Heart left ventricle (tissue), 13 donors: Measurements from ENCODE around the gene KLF2.

Experiments used
- POLR2A ChIP-seq, 2 donors: fragments of 450-650 bp; IDR thresholded peaks; one replicate each; pipeline ENCODE4 v1.6.1; 2017; ENCODE audit warnings: antibody characterized with exemption in 2 of 2, mild to moderate bottlenecking in 2 of 2, moderate library complexity in 2 of 2
- TF ChIP-seq, protein P1 (sequence below), 12 donors: fragments of 200-600 bp; sonication (generic) in 4 of 12; IDR thresholded peaks; one replicate each; pipeline versions ENCODE4 v1.5.0 to v1.8.0; 2018 to 2022; ENCODE audit warnings: antibody characterized with exemption in 12 of 12, mild to moderate bottlenecking in 5 of 12
- donor health status: ischemic (EF 13 %, LVEDD 7.1; RV severe dilation, severe dysfunction).
- donor health status: DM: no; HTN: yes; CAD: no.
- donor health status: DM: no; HTN: no; CAD: no.
- donor health status: ischemic (EF 25% LVEDD 6.9; RV normal size, moderate dysfunction).
- donor health status: ischemic (EF 25% LVEDD 5.7; RV mildly dilated, moderate dysfunction).
- donor health status: ischemic (EF 35%, LVEDD 5.7; RV mildly dilated, moderate dysfunction).
- donor health status: nonischemic (EF 11% LVEDD 7.7; RV severe dilation, severe dysfunction).
- donor health status: DM: yes; HTN: yes; CAD: no.
- donor health status: PGD.
- donor health status: ischemic (EF 29% LVEDD 5.4; RV normal size, mild dysfunction).
- donor health status: nonischemic (EF 23%, LVEDD 6.1; RV moderate dilation, normal function).

DNA sequence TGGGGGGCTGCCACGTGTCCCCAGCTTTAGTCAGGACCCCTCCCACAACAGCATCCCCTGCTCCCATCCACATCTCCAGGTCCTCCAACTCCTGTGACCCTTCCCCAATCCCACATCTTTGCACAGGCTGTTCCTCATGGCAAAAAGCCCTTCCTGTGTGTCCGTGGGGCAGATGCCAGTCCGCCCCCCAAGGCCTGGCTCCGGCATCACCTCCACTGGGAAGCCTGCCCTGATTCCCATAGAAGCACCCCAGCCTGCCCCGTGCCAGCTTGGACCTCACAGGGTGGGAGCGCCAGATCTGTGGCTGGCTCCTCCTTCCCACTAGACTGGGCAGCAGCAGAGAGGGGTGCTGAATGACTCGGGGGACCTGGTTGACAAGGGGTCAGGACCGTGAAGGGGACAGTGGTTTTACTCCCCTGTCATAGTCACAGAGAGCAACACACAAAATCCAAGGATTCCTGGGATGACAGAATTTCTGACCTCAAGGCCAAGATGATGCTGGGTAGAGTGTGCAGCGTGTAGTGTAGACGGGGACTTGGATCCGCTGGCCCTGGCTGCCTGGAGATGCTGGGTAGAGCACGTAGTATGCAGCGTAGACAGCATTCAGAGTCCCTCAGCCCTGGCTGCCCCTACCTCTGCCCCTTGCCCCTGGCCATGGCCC, 13.3 kb downstream of the KLF2 start:
- TF ChIP-seq, protein P1, sequence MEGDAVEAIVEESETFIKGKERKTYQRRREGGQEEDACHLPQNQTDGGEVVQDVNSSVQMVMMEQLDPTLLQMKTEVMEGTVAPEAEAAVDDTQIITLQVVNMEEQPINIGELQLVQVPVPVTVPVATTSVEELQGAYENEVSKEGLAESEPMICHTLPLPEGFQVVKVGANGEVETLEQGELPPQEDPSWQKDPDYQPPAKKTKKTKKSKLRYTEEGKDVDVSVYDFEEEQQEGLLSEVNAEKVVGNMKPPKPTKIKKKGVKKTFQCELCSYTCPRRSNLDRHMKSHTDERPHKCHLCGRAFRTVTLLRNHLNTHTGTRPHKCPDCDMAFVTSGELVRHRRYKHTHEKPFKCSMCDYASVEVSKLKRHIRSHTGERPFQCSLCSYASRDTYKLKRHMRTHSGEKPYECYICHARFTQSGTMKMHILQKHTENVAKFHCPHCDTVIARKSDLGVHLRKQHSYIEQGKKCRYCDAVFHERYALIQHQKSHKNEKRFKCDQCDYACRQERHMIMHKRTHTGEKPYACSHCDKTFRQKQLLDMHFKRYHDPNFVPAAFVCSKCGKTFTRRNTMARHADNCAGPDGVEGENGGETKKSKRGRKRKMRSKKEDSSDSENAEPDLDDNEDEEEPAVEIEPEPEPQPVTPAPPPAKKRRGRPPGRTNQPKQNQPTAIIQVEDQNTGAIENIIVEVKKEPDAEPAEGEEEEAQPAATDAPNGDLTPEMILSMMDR (IDR thresholded peaks at IDR 0.05) = no peak
- TF ChIP-seq POLR2A (IDR thresholded peaks at IDR 0.05) = no peak
